GM18519 (cell line): Measurements from ENCODE around the gene UPF2.

Experiments
- ATAC-seq: cut with Tn5 transposase; IDR thresholded peaks from one replicate; pipeline ENCODE4 v1.9.1; 2021; ENCODE audit warnings: mild to moderate bottlenecking, moderate library complexity; ENCODE audit not compliant: unreplicated experiment, low FRiP score

Gene UPF2

DNA sequence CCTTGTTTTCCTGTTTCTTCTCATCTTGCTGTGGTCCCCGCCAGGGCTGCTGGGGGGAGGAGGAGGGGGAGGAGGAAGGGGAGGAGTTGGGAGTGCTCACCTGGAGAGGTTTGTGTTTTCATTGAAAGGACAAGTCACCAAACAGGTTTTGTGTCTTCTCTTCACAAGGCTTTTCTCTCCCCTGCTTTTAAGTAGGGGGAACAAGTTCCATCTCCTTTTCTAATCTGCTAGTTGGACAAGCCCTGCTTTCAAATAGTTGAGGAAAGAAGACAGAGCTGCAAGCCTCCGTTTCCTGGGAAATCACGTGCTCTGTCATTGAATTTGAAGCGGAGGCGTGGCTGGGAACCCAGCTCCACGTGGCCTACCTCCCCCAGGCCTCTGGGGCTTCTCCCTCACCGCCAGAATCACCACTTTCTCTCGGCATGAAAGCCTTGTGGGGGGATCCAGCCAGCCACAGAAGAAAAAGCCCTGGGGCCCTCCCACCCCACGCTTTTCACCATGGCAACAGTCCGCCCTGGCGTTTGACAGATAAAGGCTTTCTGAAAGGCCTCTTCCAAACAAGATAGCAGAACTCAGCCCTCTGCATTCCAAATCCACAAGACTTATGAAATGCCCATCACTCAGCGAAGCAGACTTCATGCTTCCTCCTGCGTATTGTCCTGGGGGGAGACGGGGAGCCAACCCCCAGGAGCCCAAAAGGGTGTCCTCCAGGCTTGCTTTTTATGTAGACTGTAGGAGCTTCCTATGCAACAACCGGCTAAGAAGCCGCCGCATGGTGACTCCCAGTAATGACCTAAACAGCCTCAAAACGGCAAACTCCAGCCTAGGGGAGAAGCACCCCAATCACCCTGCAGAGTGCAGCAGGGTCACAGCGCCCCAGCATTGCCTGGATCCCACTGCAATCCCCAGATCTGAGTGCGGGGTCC lies 167.8 kb downstream of the UPF2 start:
- no peak for ATAC-seq

DNA sequence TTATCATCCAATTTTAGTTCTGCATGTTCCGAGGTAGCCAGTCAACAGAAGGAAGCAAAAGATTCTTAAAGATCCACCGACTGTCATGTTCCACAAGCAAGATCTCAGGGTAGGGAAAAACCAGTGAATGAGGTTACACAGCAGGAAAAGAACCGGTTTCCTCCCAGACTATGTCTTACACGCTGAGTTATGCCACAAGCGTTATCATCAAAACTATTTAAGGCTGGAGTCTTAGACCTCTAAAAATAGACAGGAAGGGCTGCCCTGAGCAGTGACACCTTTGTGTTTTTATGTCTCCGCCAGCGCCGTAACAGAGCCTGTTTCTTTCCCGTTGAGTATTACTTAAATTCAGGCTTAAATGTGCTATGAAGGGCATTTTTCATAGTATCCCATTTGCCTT lies 171.1 kb downstream of the UPF2 start:
- no peak for ATAC-seq

DNA sequence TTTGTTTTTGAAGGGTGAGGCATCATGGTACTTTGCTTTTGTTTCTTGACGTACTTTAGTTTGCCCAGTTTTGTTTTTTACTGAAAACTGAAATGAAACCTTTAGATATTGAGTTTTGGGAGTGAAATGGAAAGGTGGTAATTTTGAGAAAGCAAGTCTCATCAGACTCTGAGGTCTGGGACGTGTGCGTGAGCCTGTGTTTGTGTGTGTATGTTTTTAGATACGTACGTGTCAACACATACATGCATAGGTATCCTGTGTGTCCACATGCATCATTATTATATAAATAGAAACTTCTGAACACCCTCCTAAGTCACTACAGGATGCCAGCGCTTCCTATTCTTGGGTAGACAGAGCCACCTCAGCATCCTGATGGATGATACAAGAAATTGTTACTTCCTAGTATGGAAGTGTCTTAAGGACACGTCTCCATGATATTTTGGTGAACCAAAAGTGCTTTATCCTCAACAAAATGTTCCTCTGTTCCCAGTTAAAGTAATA lies 171.7 kb downstream of the UPF2 start:
- no peak for ATAC-seq

DNA sequence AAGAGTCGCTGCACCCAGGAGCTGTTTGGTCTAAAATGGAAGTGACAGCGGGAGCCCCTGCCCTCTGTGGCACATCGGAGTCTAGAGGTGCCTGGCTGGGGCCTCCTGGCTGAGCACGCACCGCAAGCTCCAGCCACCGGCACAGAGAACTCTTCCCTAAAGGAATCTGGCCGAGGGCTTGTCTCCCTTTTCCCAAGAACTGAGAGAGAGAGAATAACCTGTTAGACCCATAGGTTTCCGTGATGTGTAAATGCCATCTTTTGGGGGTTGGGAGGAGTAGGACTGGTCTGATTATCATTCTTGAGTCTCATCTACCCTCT lies 172.2 kb downstream of the UPF2 start:
- ATAC-seq: no peak
